Keratinocyte (primary cell): ENCODE data around the gene SFXN1. TPM values are rescaled to one million over a fixed set of nuclear protein-coding genes. Genes with fewer than 3 reads are reported as not detected.

Experiments
- DNase-seq: peaks from one replicate; pipeline ENCODE4 v3.0.0-alpha.2; 2011; ENCODE audit warnings: low read depth, missing footprints, low spot score
- FAIRE-seq: peaks from 2 replicates; lab custom pipeline; 2011; peaks lifted over from hg19 to GRCh38; lab: Jason Lieb, UNC
- H2AFZ ChIP-seq: 2 replicates; pipeline ENCODE4 v1.6.0; 2012; ENCODE audit warnings: low read length, control low read depth, inconsistent platforms; ENCODE audit not compliant: control insufficient read depth
- H3K27ac ChIP-seq: 2 replicates; pipeline ENCODE4 v1.5.1; 2011; ENCODE audit warnings: low read length; ENCODE audit not compliant: control insufficient read depth, insufficient read depth
- H3K27me3 ChIP-seq: 3 replicates; pipeline ENCODE4 v1.6.0; 2011; ENCODE audit warnings: low read length; ENCODE audit not compliant: control insufficient read depth, insufficient read depth; ENCODE audit errors: extremely low read depth
- H3K36me3 ChIP-seq, 2 experiments: 2 replicates in 1 of 2; 3 replicates in 1 of 2; pipeline ENCODE4 v1.5.1; 2011; ENCODE audit warnings: low read length in 2 of 2, mild to moderate bottlenecking in 1 of 2; ENCODE audit not compliant: control insufficient read depth in 2 of 2, insufficient read depth in 2 of 2; ENCODE audit errors: extremely low read depth in 1 of 2
- H3K4me1 ChIP-seq: 3 replicates; pipeline ENCODE4 v1.5.1; 2011; ENCODE audit warnings: low read length; ENCODE audit not compliant: control insufficient read depth, insufficient read depth; ENCODE audit errors: extremely low read depth
- H3K4me2 ChIP-seq: 3 replicates; pipeline ENCODE4 v1.6.0; 2011; ENCODE audit warnings: low read depth, low read length; ENCODE audit not compliant: control insufficient read depth, insufficient read depth; ENCODE audit errors: extremely low read depth
- H3K4me3 ChIP-seq, 3 experiments: fragments of 200-600 bp in 1 of 3; sonication (generic) in 1 of 3; 2 replicates in 2 of 3; 3 replicates in 1 of 3; pipeline ENCODE4 v1.5.1; 2011 to 2016; ENCODE audit warnings: low read length in 3 of 3, mild to moderate bottlenecking in 3 of 3, control low read depth in 2 of 3, inconsistent platforms in 1 of 3, low read depth in 1 of 3, mixed read lengths in 1 of 3, mixed run types in 1 of 3, moderate library complexity in 1 of 3; ENCODE audit not compliant: control insufficient read depth in 2 of 3, insufficient read depth in 2 of 3; ENCODE audit errors: extremely low read depth in 1 of 3
- H3K79me2 ChIP-seq: 2 replicates; pipeline ENCODE4 v1.6.0; 2012; ENCODE audit warnings: low read length; ENCODE audit not compliant: control insufficient read depth, insufficient read depth
- H3K9ac ChIP-seq: 3 replicates; pipeline ENCODE4 v1.6.0; 2011; ENCODE audit warnings: low read length; ENCODE audit not compliant: control insufficient read depth, insufficient read depth; ENCODE audit errors: extremely low read depth
- H3K9me1 ChIP-seq: 3 replicates; pipeline ENCODE4 v1.6.0; 2011; ENCODE audit warnings: low read length; ENCODE audit not compliant: control insufficient read depth, insufficient read depth; ENCODE audit errors: extremely low read depth
- H3K9me3 ChIP-seq: 2 replicates; pipeline ENCODE4 v1.5.1; 2012; ENCODE audit warnings: low read depth, low read length; ENCODE audit not compliant: control insufficient read depth
- H4K20me1 ChIP-seq: 3 replicates; pipeline ENCODE4 v1.6.0; 2011; ENCODE audit warnings: low read length; ENCODE audit not compliant: control insufficient read depth, insufficient read depth; ENCODE audit errors: extremely low read depth
- CTCF ChIP-seq, 3 experiments: IDR thresholded peaks in 1 of 3; conservative IDR thresholded peaks in 1 of 3; optimal IDR thresholded peaks in 1 of 3; 2 replicates in 2 of 3; 3 replicates in 1 of 3; pipeline versions ENCODE3 to v1.5.1; 2011; ENCODE audit warnings: low read length in 3 of 3, mild to moderate bottlenecking in 3 of 3, moderate library complexity in 2 of 3, control low read depth in 1 of 3, inconsistent platforms in 1 of 3; ENCODE audit not compliant: insufficient read depth in 2 of 3; ENCODE audit errors: extremely low read depth in 1 of 3
- EZH2 ChIP-seq: IDR thresholded peaks from one replicate; pipeline ENCODE4 v1.6.1; 2012; ENCODE audit warnings: inconsistent platforms, mild to moderate bottlenecking, low read length, moderate library complexity
- dilution Hi-C: fragments of 300-500 bp; cut with MboI; formaldehyde crosslinking; loops from one replicate; pipeline ENCODE4 v1.7.0; 2020; ENCODE audit warnings: low sequenced_read_pairs; ENCODE audit not compliant: extremely low pct_ligation_motif_present
- polyA plus RNA-seq, 5 experiments: library from polyadenylated mRNA; depleted of rRNA in 3 of 5; stranded (reverse) in 3 of 5; stranded (forward) in 1 of 5; unstranded in 1 of 5; fragments of >200 nt; gene quantifications; 1 replicate in 1 of 5; 2 replicates in 3 of 5; 3 replicates in 1 of 5; pipeline versions ENCODE4 v1.2.1 to v1.2.3, GENCODE V29; 2011 to 2012; ENCODE audit warnings: missing spikeins in 2 of 5, low read depth in 1 of 5, low replicate concordance in 1 of 5

SFXN1 gene
- polyA plus RNA-seq, 1 donor (not counting 4 experiments of a cell fraction or from before 2014, with no cell fraction given): 80.8 TPM

DNA sequence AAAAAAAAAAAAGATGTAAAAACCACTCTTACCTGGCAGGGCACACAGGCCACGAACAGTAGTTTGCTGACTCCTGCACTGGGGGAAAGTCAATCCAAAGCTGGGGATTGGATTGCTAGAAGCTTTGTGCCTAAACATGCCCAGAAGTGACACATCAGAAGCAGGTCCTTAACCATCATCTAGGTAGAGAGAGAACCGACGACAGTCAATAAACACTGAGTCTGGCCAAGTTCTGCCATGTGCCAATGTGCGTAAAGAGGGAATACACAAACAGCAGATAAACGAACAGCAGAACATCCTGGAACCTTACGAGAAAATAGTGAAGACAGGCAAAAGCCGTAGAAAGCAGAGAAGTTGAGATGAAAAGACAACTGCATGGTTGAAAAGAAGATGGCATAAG is 14.9 kb downstream of the SFXN1 start:
- Histone ChIP-seq H3K79me2 (peaks cover 52% of the 10 kb centered on the region), H3K27ac (no peak overlapping the region), H3K36me3 (peaks cover 4 to 11% of the 10 kb centered on the region in 2 experiments), H3K4me3 (no peak overlapping the region), H3K27me3 (no peaks in the 10 kb centered on the region), H4K20me1 (no peaks in the 10 kb centered on the region), H3K4me2 (no peak overlapping the region), H2AFZ (no peak overlapping the region), H3K9me3 (no peaks in the 10 kb centered on the region), H3K9ac (no peak overlapping the region), H3K9me1 (no peaks in the 10 kb centered on the region), H3K4me1 (peaks cover 5% of the 10 kb centered on the region)
- TF ChIP-seq EZH2 (no peak), CTCF (optimal IDR thresholded peaks at IDR 0.05 in 1 of 3, IDR thresholded peaks at IDR 0.05 in 1 of 3, conservative IDR thresholded peaks at IDR 0.05 in 1 of 3; ENCODE audit: extremely low read depth in 1 of 3, insufficient read depth in 2 of 3, low read length in 3 of 3) (no peak)
- dilution Hi-C loops: no loop called here
- no peak for FAIRE-seq
- no peak for DNase-seq

DNA sequence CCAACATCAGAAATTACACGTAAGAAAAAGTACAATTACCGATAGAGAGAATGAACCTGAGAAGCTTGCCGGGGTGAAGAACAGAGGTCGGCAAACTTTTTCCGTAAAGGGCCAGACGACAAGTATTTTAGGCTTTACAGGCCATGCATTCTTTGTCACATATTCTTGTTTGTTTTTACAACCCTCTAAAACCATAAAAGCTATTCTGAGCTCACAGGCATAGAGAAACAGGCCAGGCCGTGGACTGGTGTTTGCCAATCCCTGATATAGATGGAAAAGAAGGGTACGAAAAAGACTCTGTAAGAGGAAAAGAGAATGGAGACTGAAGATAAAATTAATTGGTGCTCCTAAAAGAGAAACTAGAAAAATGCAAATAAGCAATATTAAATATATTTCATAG is 15.4 kb downstream of the SFXN1 start:
- FAIRE-seq (no peak), DNase-seq (no peak)
- dilution Hi-C loops: no loop called here
- H3K9me3 ChIP-seq: no peaks in the 10 kb centered on the region
- TF ChIP-seq CTCF (optimal IDR thresholded peaks at IDR 0.05 in 1 of 3, IDR thresholded peaks at IDR 0.05 in 1 of 3, conservative IDR thresholded peaks at IDR 0.05 in 1 of 3; ENCODE audit: extremely low read depth in 1 of 3, insufficient read depth in 2 of 3, low read length in 3 of 3): no peak
- no peak for TF ChIP-seq EZH2
- H3K27me3 ChIP-seq: no peaks in the 10 kb centered on the region
- peaks cover 48% of the 10 kb centered on the region for H3K79me2 ChIP-seq
- H3K4me2 ChIP-seq: no peak overlapping the region
- H3K36me3 ChIP-seq: peaks cover 3 to 11% of the 10 kb centered on the region in 2 experiments
- H2AFZ ChIP-seq: no peak overlapping the region
- H3K4me3 ChIP-seq: no peak overlapping the region
- H3K9me1 ChIP-seq: no peaks in the 10 kb centered on the region
- H4K20me1 ChIP-seq: no peaks in the 10 kb centered on the region
- peaks cover 5% of the 10 kb centered on the region for H3K4me1 ChIP-seq
- no peak overlapping the region for H3K27ac ChIP-seq
- no peak overlapping the region for H3K9ac ChIP-seq
